HEK293 (cell line): ENCODE data around the gene SORL1.

Experiments used
- CTCF ChIA-PET: fragments of 350-600 bp; formaldehyde crosslinking; extraction: SDS; loops from one replicate; lab custom pipeline; 2021; ENCODE audit warnings: antibody characterized with exemption; lab: Yijun Ruan, JAX
- POLR2A ChIA-PET: fragments of 300-600 bp; formaldehyde crosslinking; extraction: SDS; loops from one replicate; lab custom pipeline; 2020; ENCODE audit warnings: antibody characterized with exemption, inconsistent platforms; lab: Yijun Ruan, JAX
- H3K27ac ChIP-seq: fragments of 200-500 bp; sonication (Bioruptor generic); 2 replicates; pipeline ENCODE4 v1.5.1; 2014; ENCODE audit warnings: low read depth, low read length, control low read depth, inconsistent platforms; ENCODE audit errors: extremely low read depth
- H3K36me3 ChIP-seq, 2 experiments: fragments of 200-500 bp in 1 of 2; sonication (Bioruptor generic) in 1 of 2; 1 replicate in 1 of 2; 2 replicates in 1 of 2; pipeline ENCODE4 v1.5.1; 2014 to 2017; ENCODE audit warnings: inconsistent platforms in 2 of 2, low read length in 2 of 2; ENCODE audit not compliant: control insufficient read depth in 2 of 2, insufficient read depth in 1 of 2
- H3K4me1 ChIP-seq: fragments of 200-500 bp; sonication (Bioruptor generic); 2 replicates; pipeline ENCODE4 v1.5.1; 2014; ENCODE audit warnings: mild to moderate bottlenecking, low read length, inconsistent platforms; ENCODE audit not compliant: control insufficient read depth, insufficient read depth
- H3K4me3 ChIP-seq: 2 replicates; pipeline ENCODE4 v1.5.1; 2011; ENCODE audit warnings: low read depth, mild to moderate bottlenecking, control low read depth, low read length, moderate library complexity
- H3K9me3 ChIP-seq: fragments of 200-500 bp; sonication (Bioruptor generic); 2 replicates; pipeline ENCODE4 v1.5.1; 2014; ENCODE audit warnings: low read depth, low read length, inconsistent platforms; ENCODE audit not compliant: control insufficient read depth, insufficient read depth
- BCL6B ChIP-seq: fragments of 450-650 bp; formaldehyde crosslinking; IDR thresholded peaks from 2 replicates; pipeline ENCODE4 v1.5.1; 2017; ENCODE audit warnings: missing biosample characterization, missing genetic modification characterization
- ELK4 ChIP-seq: IDR thresholded peaks from 2 replicates; pipeline ENCODE4 v1.6.1; 2011; ENCODE audit warnings: mild to moderate bottlenecking, low read depth, low read length, borderline replicate concordance
- KLF1 ChIP-seq: fragments of 450-650 bp; formaldehyde crosslinking; IDR thresholded peaks from 2 replicates; pipeline ENCODE4 v1.5.1; 2016; ENCODE audit warnings: missing biosample characterization, missing genetic modification characterization
- KLF8 ChIP-seq: fragments of 450-650 bp; formaldehyde crosslinking; IDR thresholded peaks from 2 replicates; pipeline ENCODE4 v1.5.1; 2016; ENCODE audit warnings: missing biosample characterization, missing genetic modification characterization
- PBX3 ChIP-seq: sonication (generic); formaldehyde crosslinking; IDR thresholded peaks from 2 replicates; pipeline ENCODE4 v1.8.1; 2022; ENCODE audit warnings: mild to moderate bottlenecking, moderate library complexity, missing genetic modification reagents
- SALL2 ChIP-seq: fragments of 450-650 bp; formaldehyde crosslinking; IDR thresholded peaks from 2 replicates; pipeline ENCODE4 v1.5.0; 2017; ENCODE audit warnings: missing biosample characterization, mild to moderate bottlenecking, missing genetic modification characterization, borderline replicate concordance
- ZBTB20 ChIP-seq: fragments of 450-650 bp; formaldehyde crosslinking; IDR thresholded peaks from 2 replicates; pipeline ENCODE4 v1.5.1; 2016; ENCODE audit warnings: missing biosample characterization, missing genetic modification characterization
- ZFP3 ChIP-seq: fragments of 450-650 bp; formaldehyde crosslinking; IDR thresholded peaks from 2 replicates; pipeline ENCODE4 v1.5.1; 2016; ENCODE audit warnings: low read depth, missing biosample characterization, missing genetic modification characterization
- ZNF132 ChIP-seq: fragments of 450-650 bp; formaldehyde crosslinking; IDR thresholded peaks from 2 replicates; pipeline ENCODE4 v1.5.1; 2017; ENCODE audit warnings: missing biosample characterization, missing genetic modification characterization, borderline replicate concordance
- ZNF211 ChIP-seq: fragments of 450-650 bp; formaldehyde crosslinking; IDR thresholded peaks from 2 replicates; pipeline ENCODE4 v1.5.1; 2016; ENCODE audit warnings: low read depth, missing biosample characterization, missing genetic modification characterization
- ZNF335 ChIP-seq: fragments of 450-650 bp; formaldehyde crosslinking; conservative IDR thresholded peaks from 2 replicates; pipeline ENCODE4 v1.5.1; 2016; ENCODE audit warnings: missing biosample characterization, missing genetic modification characterization
- ZNF350 ChIP-seq: fragments of 450-650 bp; formaldehyde crosslinking; IDR thresholded peaks from 2 replicates; pipeline ENCODE4 v1.5.0; 2017; ENCODE audit warnings: missing biosample characterization, mild to moderate bottlenecking, missing genetic modification characterization
- ZNF366 ChIP-seq: fragments of 450-650 bp; formaldehyde crosslinking; conservative IDR thresholded peaks from 2 replicates; pipeline ENCODE4 v1.5.1; 2016; ENCODE audit warnings: missing biosample characterization, missing genetic modification characterization
- ZNF398 ChIP-seq: fragments of 450-650 bp; formaldehyde crosslinking; IDR thresholded peaks from 2 replicates; pipeline ENCODE4 v1.5.1; 2017; ENCODE audit warnings: missing biosample characterization, missing genetic modification characterization
- ZNF449 ChIP-seq: fragments of 450-650 bp; formaldehyde crosslinking; IDR thresholded peaks from 2 replicates; pipeline ENCODE4 v1.5.1; 2017; ENCODE audit warnings: missing biosample characterization, mild to moderate bottlenecking, missing genetic modification characterization, moderate library complexity
- ZNF513 ChIP-seq: fragments of 450-650 bp; IDR thresholded peaks from 2 replicates; pipeline ENCODE4 v1.5.1; 2018; ENCODE audit warnings: missing biosample characterization, missing genetic modification characterization
- ZNF549 ChIP-seq: fragments of 450-650 bp; IDR thresholded peaks from 2 replicates; pipeline ENCODE4 v1.5.1; 2018; ENCODE audit warnings: missing biosample characterization, missing genetic modification characterization, mild to moderate bottlenecking, inconsistent platforms, moderate library complexity
- ZNF558 ChIP-seq: fragments of 450-650 bp; formaldehyde crosslinking; IDR thresholded peaks from 2 replicates; pipeline ENCODE4 v1.5.1; 2016; ENCODE audit warnings: missing biosample characterization, missing genetic modification characterization
- ZNF658 ChIP-seq: fragments of 450-650 bp; formaldehyde crosslinking; IDR thresholded peaks from 2 replicates; pipeline ENCODE4; 2016; ENCODE audit warnings: missing biosample characterization, missing genetic modification characterization
- ZNF777 ChIP-seq: fragments of 450-650 bp; formaldehyde crosslinking; IDR thresholded peaks from 2 replicates; pipeline ENCODE4 v1.5.1; 2017; ENCODE audit warnings: missing biosample characterization, missing genetic modification characterization, borderline replicate concordance
- ZNF830 ChIP-seq: fragments of 450-650 bp; IDR thresholded peaks from 2 replicates; pipeline ENCODE4 v1.5.0; 2018; ENCODE audit warnings: missing biosample characterization, missing genetic modification characterization, low read depth, mild to moderate bottlenecking, moderate library complexity

Gene SORL1

GRCh38 chr11:121634273-121634672 is 182.2 kb downstream of the SORL1 start:
- Histone ChIP-seq H3K36me3 (no peaks in the 10 kb centered on the region), H3K4me3 (no peak overlapping the region), H3K4me1 (no peaks in the 10 kb centered on the region; the same call in 1 of the 2 replicates), H3K9me3 (no peaks in the 10 kb centered on the region), H3K27ac (no peak overlapping the region)
- TF ChIP-seq ZNF513 (no peak), ZNF658 (no peak), ZNF132 (tag by site-specific recombination) (no peak), ZNF449 (tag by site-specific recombination) (no peak), PBX3 (CRISPR knock-in tag) (no peak)
- TF ChIP-seq, all 188 proteins: peak for 0
- CTCF ChIA-PET: interaction anchor here (0.6 to 1.7 kb wide), 2 partner anchors 21 to 568 kb away, joined by 3 to 8 read pairs; no protein-coding TSS in a partner anchor
- POLR2A ChIA-PET: no interaction called here

- Histone ChIP-seq H3K27ac (no peak overlapping the region), H3K36me3 (no peaks in the 10 kb centered on the region), H3K4me1 (no peaks in the 10 kb centered on the region; the same call in 1 of the 2 replicates), H3K9me3 (no peaks in the 10 kb centered on the region), H3K4me3 (no peak overlapping the region)
- POLR2A ChIA-PET: no interaction called here
- CTCF ChIA-PET: no interaction called here
- TF ChIP-seq ZNF350 (tag by site-specific recombination) (no peak), ELK4 (no peak), ZFP3 (tag by site-specific recombination) (no peak), ZNF777 (tag by site-specific recombination) (no peak), ZNF335 (no peak), ZBTB20 (tag by site-specific recombination) (no peak), ZNF398 (tag by site-specific recombination) (no peak), ZNF366 (no peak), ZNF549 (tag by site-specific recombination) (no peak), ZNF830 (tag by site-specific recombination) (no peak), KLF1 (tag by site-specific recombination) (no peak), KLF8 (no peak), BCL6B (tag by site-specific recombination) (no peak), SALL2 (tag by site-specific recombination) (no peak), ZNF558 (tag by site-specific recombination) (no peak), ZNF211 (no peak)
These were observed 182.8 kb downstream of the SORL1 start for GRCh38 chr11:121634889-121635288.
